ENCODE measurements around the gene PDZD4. TPM values are rescaled to one million over a fixed set of nuclear protein-coding genes. Genes with fewer than 3 reads are reported as not detected.
A peak's percentile ranks its signal among the peaks of the same experiment; 100 is the strongest.

The PDZD4 gene
- total RNA-seq, 1 donor: under 0.01 TPM

GRCh38 chrX:153814591-153815315 lies 15.6 kb downstream of the PDZD4 start:
- Histone ChIP-seq H3K27me3 (ENCODE audit: insufficient read depth, low read length) (peaks cover 14% of the 10 kb centered on the region), H3K9me3 (ENCODE audit: low read depth, low read length) (no peaks in the 10 kb centered on the region)

GRCh38 chrX:153813161-153813560 lies 17.2 kb downstream of the PDZD4 start:
- Histone ChIP-seq H3K36me3 (ENCODE audit: insufficient read depth, low read length) (no peaks in the 10 kb centered on the region), H3K4me3 (ENCODE audit: insufficient read depth, low read length) (no peak overlapping the region), H3K79me2 (ENCODE audit: insufficient read depth, low read length) (no peaks in the 10 kb centered on the region), H3K27ac (ENCODE audit: low read depth, low read length) (no peak overlapping the region), H4K20me1 (ENCODE audit: insufficient read depth, low read length) (no peaks in the 10 kb centered on the region), H3K4me2 (ENCODE audit: insufficient read depth, low read length) (no peak overlapping the region), H3K27me3 (ENCODE audit: insufficient read depth, low read length) (peaks cover 5% of the 10 kb centered on the region), H3K4me1 (ENCODE audit: insufficient read depth, low read length) (no peaks in the 10 kb centered on the region), H2AFZ (ENCODE audit: low read length) (no peak overlapping the region), H3K9me3 (ENCODE audit: low read depth, low read length) (no peaks in the 10 kb centered on the region)
- no peak for TF ChIP-seq CTCF (IDR thresholded peaks at IDR 0.05; ENCODE audit: extremely low read depth, low read depth, low read length)
- DNase-seq (ENCODE audit: insufficient read length, low spot score, missing footprints): no peak

More at GRCh38 chrX:153814591-153815315, 15.6 kb downstream of the PDZD4 start:
- Histone ChIP-seq H3K4me1 (ENCODE audit: insufficient read depth, low read length) (no peaks in the 10 kb centered on the region), H3K79me2 (ENCODE audit: insufficient read depth, low read length) (no peaks in the 10 kb centered on the region), H3K27ac (ENCODE audit: low read depth, low read length) (no peak overlapping the region), H4K20me1 (ENCODE audit: insufficient read depth, low read length) (no peaks in the 10 kb centered on the region), H3K36me3 (ENCODE audit: insufficient read depth, low read length) (no peaks in the 10 kb centered on the region), H3K4me3 (ENCODE audit: insufficient read depth, low read length) (no peak overlapping the region), H2AFZ (ENCODE audit: low read length) (no peak overlapping the region), H3K4me2 (ENCODE audit: insufficient read depth, low read length) (no peak overlapping the region)
- TF ChIP-seq CTCF (IDR thresholded peaks at IDR 0.05; ENCODE audit: extremely low read depth, low read depth, low read length): no peak
- peak; percentile 64 for DNase-seq (ENCODE audit: insufficient read length, low spot score, missing footprints)

GRCh38 chrX:153812220-153812619 lies 18.1 kb downstream of the PDZD4 start:
- Histone ChIP-seq H3K27me3 (ENCODE audit: insufficient read depth, low read length) (peaks cover 5% of the 10 kb centered on the region), H4K20me1 (ENCODE audit: insufficient read depth, low read length) (no peaks in the 10 kb centered on the region), H3K4me1 (ENCODE audit: insufficient read depth, low read length) (no peaks in the 10 kb centered on the region), H3K9me3 (ENCODE audit: low read depth, low read length) (no peaks in the 10 kb centered on the region), H3K27ac (ENCODE audit: low read depth, low read length) (no peak overlapping the region), H3K79me2 (ENCODE audit: insufficient read depth, low read length) (no peaks in the 10 kb centered on the region), H3K36me3 (ENCODE audit: insufficient read depth, low read length) (no peaks in the 10 kb centered on the region), H3K4me3 (ENCODE audit: insufficient read depth, low read length) (no peak overlapping the region), H3K4me2 (ENCODE audit: insufficient read depth, low read length) (no peak overlapping the region), H2AFZ (ENCODE audit: low read length) (no peak overlapping the region)
- no peak for TF ChIP-seq CTCF (IDR thresholded peaks at IDR 0.05; ENCODE audit: extremely low read depth, low read depth, low read length)
- no peak for DNase-seq (ENCODE audit: insufficient read length, low spot score, missing footprints)

GRCh38 chrX:153807976-153808375 lies 22.4 kb downstream of the PDZD4 start:
- H4K20me1 ChIP-seq (ENCODE audit: insufficient read depth, low read length): no peaks in the 10 kb centered on the region
- no peak overlapping the region for H2AFZ ChIP-seq (ENCODE audit: low read length)
- no peak overlapping the region for H3K4me2 ChIP-seq (ENCODE audit: insufficient read depth, low read length)
- H3K27ac ChIP-seq (ENCODE audit: low read depth, low read length): no peak overlapping the region
- H3K4me3 ChIP-seq (ENCODE audit: insufficient read depth, low read length): no peak overlapping the region
- H3K9me3 ChIP-seq (ENCODE audit: low read depth, low read length): no peaks in the 10 kb centered on the region
- no peaks in the 10 kb centered on the region for H3K4me1 ChIP-seq (ENCODE audit: insufficient read depth, low read length)
- TF ChIP-seq CTCF (IDR thresholded peaks at IDR 0.05; ENCODE audit: extremely low read depth, low read depth, low read length): no peak
- no peak for DNase-seq (ENCODE audit: insufficient read length, low spot score, missing footprints)
- H3K36me3 ChIP-seq (ENCODE audit: insufficient read depth, low read length): no peaks in the 10 kb centered on the region
- no peaks in the 10 kb centered on the region for H3K79me2 ChIP-seq (ENCODE audit: insufficient read depth, low read length)
- H3K27me3 ChIP-seq (ENCODE audit: insufficient read depth, low read length): no peaks in the 10 kb centered on the region

All from osteoblast (primary cell).